NCI-H2196 (cell line): ENCODE measurements around the gene TAF11L14.
"Not testable (repeated sequence)": the region's sequence is repeated elsewhere in the genome, so short reads cannot be mapped to it uniquely, and the experiment has no call there.

Source experiments
- DNase-seq: peaks from one replicate; lab custom pipeline; 2025; ENCODE audit not compliant: unreplicated experiment; lab: John Stamatoyannopoulos, UW

Gene TAF11L14

GRCh38 chr5:17634160-17634559 lies at the start of gene TAF11L14:
TSS of gene TAF11L14 (plus strand) at chr5:17634460.
- no peak for DNase-seq

- DNase-seq, result not testable (repeated sequence)
Observed at GRCh38 chr5:17585658-17586057, 48.6 kb upstream of the TAF11L14 start, which contains the start of gene TAF11L7. TSS of gene TAF11L7 (minus strand) at chr5:17585758.

GRCh38 chr5:17590860-17591259 lies 43.4 kb upstream of the TAF11L14 start, which contains the start of gene TAF11L8:
TSS of gene TAF11L8 (minus strand) at chr5:17590960.
- not testable (repeated sequence) for DNase-seq

GRCh38 chr5:17594255-17594654 lies 40.0 kb upstream of the TAF11L14 start, which contains the start of gene TAF11L9:
TSS of gene TAF11L9 (minus strand) at chr5:17594394.
- not testable (repeated sequence) for DNase-seq

- DNase-seq, result not testable (repeated sequence)
Observed at GRCh38 chr5:17597728-17598127, 36.5 kb upstream of the TAF11L14 start, which contains the start of gene TAF11L10. TSS of gene TAF11L10 (minus strand) at chr5:17597828.

- not testable (repeated sequence) for DNase-seq
Observed at GRCh38 chr5:17603880-17604279, 30.4 kb upstream of the TAF11L14 start, which contains the start of gene TAF11L11. TSS of gene TAF11L11 (plus strand) at chr5:17604183.

- no peak for DNase-seq
Observed at GRCh38 chr5:17604951-17605350, 29.3 kb upstream of the TAF11L14 start.

- DNase-seq, result not testable (repeated sequence)
Observed at GRCh38 chr5:17607461-17607860, 26.8 kb upstream of the TAF11L14 start.

GRCh38 chr5:17610092-17610491 lies 24.2 kb upstream of the TAF11L14 start, which contains the start of gene TAF11L12:
TSS of gene TAF11L12 (plus strand) at chr5:17610392.
- DNase-seq, result not testable (repeated sequence)

GRCh38 chr5:17614872-17615605 lies 19.2 kb upstream of the TAF11L14 start:
- no peak for DNase-seq

GRCh38 chr5:17619354-17619753 lies 14.9 kb upstream of the TAF11L14 start:
- no peak for DNase-seq

GRCh38 chr5:17620627-17621026 lies 13.6 kb upstream of the TAF11L14 start:
- DNase-seq, result no peak

- no peak for DNase-seq
Observed at GRCh38 chr5:17625686-17626085, 8.6 kb upstream of the TAF11L14 start.

- not testable (repeated sequence) for DNase-seq
Observed at GRCh38 chr5:17631788-17632187, 2.5 kb upstream of the TAF11L14 start, which contains the start of gene TAF11L13. TSS of gene TAF11L13 (plus strand) at chr5:17632088.

GRCh38 chr5:17649232-17649631 lies 15.0 kb downstream of the TAF11L14 start:
- not testable (repeated sequence) for DNase-seq

GRCh38 chr5:17655201-17655759 lies 21.0 kb downstream of the TAF11L14 start:
- not testable (repeated sequence) for DNase-seq

- no peak for DNase-seq
Observed at GRCh38 chr5:17655921-17656320, 21.7 kb downstream of the TAF11L14 start.

GRCh38 chr5:17663182-17663581 lies 28.9 kb downstream of the TAF11L14 start:
- no peak for DNase-seq

- DNase-seq, result no peak
Observed at GRCh38 chr5:17665836-17666235, 31.6 kb downstream of the TAF11L14 start.

GRCh38 chr5:17666726-17667235 lies 32.5 kb downstream of the TAF11L14 start:
- DNase-seq, result no peak

GRCh38 chr5:17670353-17670752 lies 36.1 kb downstream of the TAF11L14 start:
- no peak for DNase-seq
